ENCODE measurements around the gene FGD4.

- TF ChIP-seq CTCF (IDR thresholded peaks at IDR 0.05; ENCODE audit: low read depth, low read length), result no peak
- TF ChIP-seq POLR2A (IDR thresholded peaks at IDR 0.05; ENCODE audit: extremely low read depth, insufficient read length), result no peak
These were observed 115.9 kb downstream of the FGD4 start for GRCh38 chr12:32515137-32515873.

Data from NB4 (cell line).